Activated naive CD8-positive, alpha-beta T cell treated with anti-CD3 and anti-CD28 coated beads, Interleukin-2, amount 50 U/mL, for 16 hours (primary cell): Measurements from ENCODE around the gene LILRA5.
"Not testable (repeated sequence)": the region's sequence is repeated elsewhere in the genome, so short reads cannot be mapped to it uniquely, and the experiment has no call there.

ENCODE experiments used
- DNase-seq: peaks from one replicate; pipeline ENCODE4 v3.0.0-alpha.2; 2020; ENCODE audit warnings: low read depth, low spot score

Gene LILRA5

GRCh38 chr19:54312436-54313377 lies at the start of gene LILRA5:
Gene LILRA5, minus strand, starts transcription at chr19:54313166. Its CDS starts 147 bp downstream, at chr19:54313019.
- no peak for DNase-seq

- DNase-seq = not testable (repeated sequence)
Measured at GRCh38 chr19:54361680-54362422, 48.9 kb upstream of the LILRA5 start.

DNA sequence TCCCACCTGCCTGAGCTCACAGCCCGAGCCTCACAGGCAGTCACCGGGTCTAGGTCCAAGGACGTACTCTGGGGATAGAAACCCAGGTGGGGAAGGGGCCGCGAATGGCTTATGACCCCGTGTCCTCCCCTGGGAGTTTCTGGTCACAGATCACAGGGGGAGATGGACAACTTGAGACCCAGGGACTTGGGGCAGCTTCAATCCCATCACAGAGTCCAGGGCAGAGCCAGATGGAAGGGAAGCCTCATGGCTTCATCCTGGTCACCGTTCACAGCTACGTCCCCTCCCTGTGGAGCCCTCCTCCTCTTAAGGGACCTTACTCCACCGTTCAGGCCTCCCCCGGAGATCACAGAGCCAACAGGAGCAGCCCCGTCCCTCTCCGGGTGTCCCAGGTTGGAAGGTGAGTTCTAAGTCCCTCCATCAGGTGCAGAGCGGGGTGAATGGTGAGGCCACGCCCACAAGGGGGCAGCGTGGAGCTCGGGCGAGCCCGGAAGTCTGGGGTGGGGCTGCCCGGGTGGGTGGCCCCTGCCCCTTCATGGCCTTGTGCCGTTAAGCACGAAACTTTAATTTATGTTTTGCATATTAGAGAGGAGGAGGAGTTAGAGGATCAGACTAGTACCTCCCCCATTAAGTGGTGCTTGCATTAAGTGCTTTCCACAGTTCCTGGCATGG lies 46.3 kb upstream of the LILRA5 start:
- peak; percentile 32 for DNase-seq

DNA sequence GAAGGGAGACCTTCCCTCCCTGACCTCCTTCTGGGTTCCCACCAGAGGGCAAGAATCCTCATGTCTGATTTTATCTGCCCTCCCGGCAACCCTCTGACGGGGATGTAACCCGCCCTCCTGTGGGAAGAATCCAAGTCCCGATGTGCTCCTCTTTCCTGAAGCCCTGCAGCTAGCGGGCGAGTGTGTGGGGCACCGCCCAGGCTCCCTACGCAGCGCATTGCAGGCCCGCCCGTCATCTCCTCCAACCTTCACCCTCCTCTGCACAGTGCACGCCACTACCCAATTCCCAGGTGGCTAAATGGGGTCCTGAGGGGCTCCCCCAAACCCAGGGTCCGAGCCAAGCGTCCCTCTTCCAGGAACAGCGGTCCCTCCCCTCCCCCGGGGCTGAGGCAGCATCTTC lies 44.4 kb upstream of the LILRA5 start:
- DNase-seq = no peak

DNA sequence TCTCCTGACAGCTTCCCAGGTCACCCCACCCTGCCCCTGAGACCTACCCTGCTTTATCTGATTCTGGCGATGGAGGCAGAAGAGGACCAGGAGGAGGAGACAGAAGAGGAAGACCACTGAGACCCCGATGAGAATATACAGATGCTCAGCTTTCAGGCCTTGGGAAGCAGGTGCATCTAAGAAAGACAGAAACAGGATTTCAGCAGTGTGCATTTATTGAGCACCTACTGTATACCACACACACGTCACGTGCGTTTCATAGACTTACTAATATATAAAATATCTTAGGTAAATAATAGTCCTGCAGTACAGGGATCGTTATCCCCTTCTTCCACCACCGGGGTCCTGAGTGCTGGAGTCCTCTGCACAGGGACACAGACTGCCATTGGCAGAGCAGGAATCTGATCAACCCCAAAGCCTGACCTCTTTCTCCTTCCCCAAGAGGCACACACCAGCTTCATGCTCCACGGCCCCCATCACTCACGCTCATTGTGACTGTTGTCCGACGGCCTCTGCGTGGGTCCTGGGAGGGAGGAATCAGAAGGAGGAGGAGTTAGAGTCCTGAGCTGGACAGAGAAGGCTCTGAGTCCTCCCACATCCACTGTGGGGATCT lies 43.6 kb upstream of the LILRA5 start:
- DNase-seq = no peak

- DNase-seq = no peak
Measured at GRCh38 chr19:54355675-54356074, 42.7 kb upstream of the LILRA5 start.

DNA sequence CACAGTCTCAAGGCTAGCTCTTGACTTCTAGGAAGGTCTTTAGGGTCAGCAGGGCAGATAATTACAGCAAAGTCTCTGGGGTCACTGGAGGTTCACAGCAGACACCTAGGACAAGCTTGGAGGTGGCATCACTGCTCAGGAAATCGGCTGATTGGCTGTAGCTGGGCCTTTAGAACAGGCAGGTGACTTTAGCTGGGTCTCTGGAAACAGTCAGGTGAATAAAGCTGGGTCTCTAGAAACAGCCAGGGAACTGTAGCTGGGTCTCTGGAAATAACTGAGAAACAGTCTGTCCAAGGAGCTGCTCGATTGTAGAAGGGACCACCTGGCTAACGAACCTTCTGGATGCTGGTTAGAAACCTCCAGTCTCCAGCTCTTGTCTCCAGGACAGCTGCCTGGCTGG lies 41.8 kb upstream of the LILRA5 start:
- no peak for DNase-seq

- no peak for DNase-seq
Measured at GRCh38 chr19:54352546-54352945, 39.6 kb upstream of the LILRA5 start.

GRCh38 chr19:54352041-54352440 lies 39.1 kb upstream of the LILRA5 start:
- DNase-seq = no peak

- DNase-seq = no peak
Measured at GRCh38 chr19:54351474-54351873, 38.5 kb upstream of the LILRA5 start.

DNA sequence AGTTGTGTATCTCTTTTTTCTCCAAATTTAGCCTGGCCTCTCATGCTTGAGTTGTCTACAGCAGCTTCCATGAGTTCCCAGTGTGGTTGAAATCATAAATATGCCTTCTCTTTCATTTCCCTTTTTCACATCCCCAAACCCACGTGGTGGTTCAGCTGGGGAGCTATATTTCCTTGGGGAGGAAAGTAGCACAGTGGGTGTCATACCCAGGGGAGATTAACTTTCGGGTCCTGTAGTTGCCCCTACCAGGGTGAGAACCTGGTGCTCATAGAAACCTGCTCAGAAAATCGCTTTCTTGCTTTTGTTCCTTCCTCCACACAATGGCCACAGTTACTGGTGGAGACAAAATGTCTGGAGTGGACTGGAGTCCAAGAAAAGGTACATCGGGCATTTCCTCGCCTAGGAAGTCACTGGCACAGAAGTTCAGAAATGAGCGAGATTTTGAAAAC lies 33.0 kb upstream of the LILRA5 start:
- DNase-seq = no peak

DNA sequence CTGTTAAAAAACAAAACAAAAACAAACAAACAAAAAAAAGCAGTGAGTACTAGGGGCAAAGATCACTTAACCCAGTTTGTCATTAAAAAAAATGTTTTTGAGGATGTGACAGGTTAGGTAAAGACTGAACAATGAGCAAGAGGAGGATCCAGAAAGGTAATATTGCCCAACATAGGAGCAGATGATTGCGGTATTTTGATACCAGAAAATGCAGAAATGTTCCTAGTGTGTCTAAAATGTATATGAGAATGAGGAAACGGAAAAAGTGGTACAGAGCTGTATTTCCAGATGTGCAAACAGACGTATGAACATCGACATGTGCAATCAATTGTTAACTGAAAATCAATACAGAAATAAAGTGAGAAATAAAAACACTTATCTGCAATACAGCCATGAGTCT lies 30.9 kb upstream of the LILRA5 start:
- no peak for DNase-seq

DNA sequence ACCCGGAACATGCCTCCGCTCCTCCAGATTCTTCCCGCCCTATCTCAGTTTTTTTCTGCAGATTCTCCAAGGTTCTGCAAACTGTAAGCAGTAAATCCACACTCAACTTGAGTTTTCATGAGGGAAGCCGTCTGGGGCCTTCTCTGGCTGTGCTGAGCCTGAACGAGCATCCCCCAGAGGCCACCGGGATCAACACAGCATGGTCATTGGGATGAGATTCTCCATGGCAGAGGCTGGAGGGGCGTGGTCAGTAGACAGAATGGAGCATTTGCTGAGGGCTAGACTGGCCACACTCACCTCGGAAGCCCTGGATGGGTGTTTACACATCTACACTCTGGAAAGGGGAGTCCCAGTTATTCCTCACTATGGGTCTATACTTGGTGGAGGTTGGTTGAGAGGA lies 28.3 kb upstream of the LILRA5 start:
- DNase-seq = no peak

DNA sequence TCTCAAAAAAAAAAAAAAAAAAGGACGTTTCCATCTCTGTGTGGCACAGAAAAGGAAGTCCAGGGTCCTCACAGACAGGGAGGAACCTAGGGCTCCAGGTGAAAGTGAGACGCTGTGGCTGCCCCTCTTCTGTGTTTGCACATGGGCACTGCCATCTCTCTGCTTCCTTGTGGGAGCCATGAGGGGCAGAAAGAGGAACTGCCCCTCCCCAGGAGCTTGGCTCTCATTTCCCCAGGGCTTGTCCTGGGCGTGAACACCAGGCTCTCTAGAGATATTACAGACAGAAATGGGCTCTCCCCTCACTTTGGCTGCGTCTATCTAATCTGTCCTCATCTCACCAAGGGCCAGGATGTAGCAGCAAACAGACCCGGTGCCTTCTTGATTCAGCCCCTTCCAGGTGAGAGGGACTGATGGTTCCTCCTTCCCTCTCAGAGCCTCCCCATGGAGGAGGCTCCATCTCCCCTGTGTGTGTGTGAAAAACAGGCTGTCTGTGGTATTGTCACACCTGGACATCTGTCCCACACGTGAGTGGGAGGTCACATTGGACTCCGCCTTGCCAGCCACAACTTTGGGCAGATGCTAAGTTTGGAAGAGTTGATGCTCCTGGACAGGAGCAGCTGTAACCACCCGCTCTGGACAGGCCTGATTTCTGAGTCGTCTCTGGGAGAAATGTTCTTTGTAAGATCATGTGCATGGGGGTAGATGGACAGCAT lies 26.8 kb upstream of the LILRA5 start:
- no peak for DNase-seq

DNA sequence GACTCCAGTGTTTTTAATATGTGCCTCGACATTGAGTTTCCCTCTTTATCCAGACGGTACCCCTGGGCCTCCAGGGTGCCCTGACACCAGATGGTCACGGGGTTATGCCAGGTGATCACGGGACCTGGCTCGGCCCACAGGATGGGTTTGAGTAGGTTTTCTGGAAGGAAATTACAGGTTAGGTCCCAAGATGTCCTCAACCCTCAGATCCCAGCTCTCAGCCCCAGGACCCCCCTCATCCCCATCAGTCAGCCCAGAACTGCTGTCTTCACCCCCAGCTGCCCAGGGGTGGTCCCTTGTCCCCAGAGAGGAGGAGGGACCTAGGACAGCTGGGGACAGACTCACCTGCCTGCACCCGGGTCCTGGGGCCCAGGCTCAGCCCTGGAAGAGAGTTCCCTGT lies 25.6 kb upstream of the LILRA5 start:
- DNase-seq = no peak

DNA sequence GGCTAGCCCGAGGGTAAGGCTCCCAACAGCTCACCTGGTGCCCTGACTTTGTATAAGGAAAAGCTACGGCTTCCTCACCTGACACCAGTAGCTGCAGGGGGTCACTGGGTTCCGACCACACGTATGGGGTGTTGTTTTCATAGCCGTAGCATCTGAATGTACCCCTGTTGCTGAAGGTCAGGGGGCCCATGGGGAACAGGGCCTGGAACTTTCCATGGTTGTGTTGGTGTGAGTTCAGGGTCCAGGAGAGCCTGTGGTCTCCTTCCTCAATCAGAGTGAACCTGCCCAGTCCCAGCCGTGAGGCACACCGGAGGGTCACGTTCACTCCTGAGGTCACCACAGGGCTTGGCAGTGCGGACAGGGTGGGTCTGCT lies 24.9 kb upstream of the LILRA5 start:
- DNase-seq = no peak

GRCh38 chr19:54336893-54337857 lies 24.2 kb upstream of the LILRA5 start:
- no peak for DNase-seq

- no peak for DNase-seq
Measured at GRCh38 chr19:54335979-54336892, 23.3 kb upstream of the LILRA5 start.

DNA sequence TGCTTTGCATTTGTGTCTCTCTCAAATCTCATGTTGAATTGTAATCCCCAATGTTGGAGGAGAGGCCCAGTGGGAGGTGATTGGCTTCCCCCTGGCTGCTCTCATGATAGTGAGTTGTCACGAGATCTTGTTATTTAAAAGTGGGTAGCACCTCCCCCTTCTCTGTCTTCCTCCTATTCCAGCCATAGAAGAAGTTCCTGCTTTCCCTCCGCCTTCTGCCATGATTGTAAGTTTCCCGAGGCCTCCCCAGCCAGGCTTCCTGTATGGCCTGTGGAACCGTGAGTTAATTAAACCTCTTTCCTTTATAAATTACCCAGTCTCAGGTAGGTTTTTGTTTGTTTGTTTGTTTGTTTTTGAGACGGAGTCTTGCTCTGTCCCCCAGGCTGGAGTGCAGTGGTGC lies 22.2 kb upstream of the LILRA5 start:
- no peak for DNase-seq
